ENCODE data around the gene RCL1.
"Not testable (repeated sequence)": the region's sequence is repeated elsewhere in the genome, so short reads cannot be mapped to it uniquely, and the experiment has no call there.

Gene RCL1

GRCh38 chr9:4781408-4781807 lies 11.3 kb upstream of the RCL1 start:
- in situ Hi-C loops (cut with HindIII; ENCODE audit: low sequenced_read_pairs), result no loop called here

GRCh38 chr9:4783191-4783590 lies 9.6 kb upstream of the RCL1 start:
- in situ Hi-C loops (cut with HindIII; ENCODE audit: low sequenced_read_pairs), result not testable (repeated sequence)

GRCh38 chr9:4784403-4784802 lies 8.3 kb upstream of the RCL1 start:
- in situ Hi-C loops (cut with HindIII; ENCODE audit: low sequenced_read_pairs), result no loop called here

- in situ Hi-C loops (cut with HindIII; ENCODE audit: low sequenced_read_pairs), result no loop called here
Measured at GRCh38 chr9:4786599-4786998, 6.1 kb upstream of the RCL1 start.

- in situ Hi-C loops (cut with HindIII; ENCODE audit: low sequenced_read_pairs), result no loop called here
Measured at GRCh38 chr9:4787876-4788275, 4.9 kb upstream of the RCL1 start.

- in situ Hi-C loops (cut with HindIII; ENCODE audit: low sequenced_read_pairs), result no loop called here
Measured at GRCh38 chr9:4788703-4789102, 4.0 kb upstream of the RCL1 start.

- in situ Hi-C loops (cut with HindIII; ENCODE audit: low sequenced_read_pairs), result no loop called here
Measured at GRCh38 chr9:4792054-4792571, 631 bp upstream of the RCL1 start.

- in situ Hi-C loops (cut with HindIII; ENCODE audit: low sequenced_read_pairs), result no loop called here
Measured at GRCh38 chr9:4793459-4794395, 983 bp downstream of the RCL1 start.

- in situ Hi-C loops (cut with HindIII; ENCODE audit: low sequenced_read_pairs), result no loop called here
Measured at GRCh38 chr9:4794691-4795090, 1.9 kb downstream of the RCL1 start.

GRCh38 chr9:4795108-4795507 lies 2.4 kb downstream of the RCL1 start:
- in situ Hi-C loops (cut with HindIII; ENCODE audit: low sequenced_read_pairs), result not testable (repeated sequence)

- in situ Hi-C loops (cut with HindIII; ENCODE audit: low sequenced_read_pairs), result no loop called here
Measured at GRCh38 chr9:4796530-4796929, 3.8 kb downstream of the RCL1 start.

- in situ Hi-C loops (cut with HindIII; ENCODE audit: low sequenced_read_pairs), result no loop called here
Measured at GRCh38 chr9:4796988-4797853, 4.5 kb downstream of the RCL1 start.

GRCh38 chr9:4797854-4798150 lies 5.1 kb downstream of the RCL1 start:
- in situ Hi-C loops (cut with HindIII; ENCODE audit: low sequenced_read_pairs), result no loop called here

GRCh38 chr9:4798281-4799032 lies 5.7 kb downstream of the RCL1 start:
- in situ Hi-C loops (cut with HindIII; ENCODE audit: low sequenced_read_pairs), result no loop called here

- in situ Hi-C loops (cut with HindIII; ENCODE audit: low sequenced_read_pairs), result no loop called here
Measured at GRCh38 chr9:4799033-4799430, 6.3 kb downstream of the RCL1 start.

- in situ Hi-C loops (cut with HindIII; ENCODE audit: low sequenced_read_pairs), result no loop called here
Measured at GRCh38 chr9:4799775-4800174, 7.0 kb downstream of the RCL1 start.

GRCh38 chr9:4801156-4801555 lies 8.4 kb downstream of the RCL1 start:
- in situ Hi-C loops (cut with HindIII; ENCODE audit: low sequenced_read_pairs), result no loop called here

- in situ Hi-C loops (cut with HindIII; ENCODE audit: low sequenced_read_pairs), result no loop called here
Measured at GRCh38 chr9:4803670-4804530, 11.2 kb downstream of the RCL1 start.

- in situ Hi-C loops (cut with HindIII; ENCODE audit: low sequenced_read_pairs), result no loop called here
Measured at GRCh38 chr9:4804531-4805016, 11.8 kb downstream of the RCL1 start.
